PC-9 (cell line): ENCODE results near the gene CCKAR.

ENCODE experiments used
- CTCF ChIP-seq: fragments of 200-600 bp; sonication (generic); conservative IDR thresholded peaks from 2 replicates; pipeline ENCODE4 v1.6.1; 2017; ENCODE audit warnings: mixed run types, antibody characterized with exemption, mild to moderate bottlenecking, moderate library complexity
- EZH2 ChIP-seq: fragments of 200-600 bp; sonication (generic); IDR thresholded peaks from 2 replicates; pipeline ENCODE4 v1.8.0; 2017; ENCODE audit warnings: antibody characterized with exemption, low read depth

- TF ChIP-seq CTCF (no peak), EZH2 (no peak)
These were observed 25.7 kb downstream of the CCKAR start for GRCh38 chr4:26464420-26465095.
